MM.1S (cell line): ENCODE results near the gene CHAMP1.

Experiments
- DNase-seq: peaks from one replicate; pipeline ENCODE4 v3.0.0-alpha.2; 2015
- H2AFZ ChIP-seq: fragments of 300-600 bp; sonication (generic); 2 replicates; pipeline ENCODE4 v1.6.0; 2016; ENCODE audit warnings: antibody characterized with exemption, low read length
- H3F3A ChIP-seq: fragments of 300-600 bp; sonication (generic); 2 replicates; pipeline ENCODE4 v1.6.1; 2016; ENCODE audit warnings: mild to moderate bottlenecking, antibody characterized with exemption, low read length, moderate library complexity, mixed read lengths; ENCODE audit not compliant: insufficient read depth
- H3K27ac ChIP-seq: fragments of 300-600 bp; sonication (generic); 2 replicates; pipeline ENCODE4 v1.5.1; 2016; ENCODE audit warnings: mild to moderate bottlenecking, low read length
- H3K27me3 ChIP-seq: fragments of 300-600 bp; sonication (generic); replicated peaks from 2 replicates; pipeline ENCODE4 v1.6.0; 2016; ENCODE audit warnings: low read length; ENCODE audit not compliant: insufficient read depth
- H3K36me3 ChIP-seq: fragments of 300-600 bp; sonication (generic); replicated peaks from 2 replicates; pipeline ENCODE4 v1.6.1; 2016; ENCODE audit warnings: mild to moderate bottlenecking, low read length, mixed read lengths; ENCODE audit not compliant: insufficient read depth
- H3K4me1 ChIP-seq: fragments of 300-600 bp; sonication (generic); 2 replicates; pipeline ENCODE4 v1.6.1; 2016; ENCODE audit warnings: low read length, mixed read lengths
- H3K4me2 ChIP-seq: fragments of 300-600 bp; sonication (generic); 2 replicates; pipeline ENCODE4 v1.6.0; 2016; ENCODE audit warnings: low read depth, low read length
- H3K4me3 ChIP-seq: fragments of 300-600 bp; sonication (generic); 2 replicates; pipeline ENCODE4 v1.5.1; 2016; ENCODE audit warnings: low read length, mixed read lengths
- H3K79me2 ChIP-seq: fragments of 300-600 bp; sonication (generic); 2 replicates; pipeline ENCODE4 v1.6.1; 2016; ENCODE audit warnings: mixed run types, low read length, mixed read lengths
- H3K9ac ChIP-seq: fragments of 300-600 bp; sonication (generic); 2 replicates; pipeline ENCODE4 v1.6.1; 2016; ENCODE audit warnings: low read length, mixed read lengths
- H3K9me2 ChIP-seq: fragments of 300-600 bp; sonication (generic); replicated peaks from 2 replicates; pipeline ENCODE4 v1.6.1; 2016; ENCODE audit warnings: mild to moderate bottlenecking, low read length, mixed read lengths; ENCODE audit not compliant: insufficient read depth
- H3K9me3 ChIP-seq: fragments of 300-600 bp; sonication (generic); replicated peaks from 2 replicates; pipeline ENCODE4 v1.6.1; 2016; ENCODE audit warnings: mild to moderate bottlenecking, low read length, mixed read lengths; ENCODE audit not compliant: insufficient read depth
- H4K20me1 ChIP-seq: fragments of 300-600 bp; sonication (generic); 2 replicates; pipeline ENCODE4 v1.6.1; 2016; ENCODE audit warnings: mild to moderate bottlenecking, low read length, moderate library complexity, mixed read lengths; ENCODE audit not compliant: insufficient read depth
- CTCF ChIP-seq: fragments of 300-600 bp; sonication (generic); IDR thresholded peaks from 2 replicates; pipeline ENCODE4 v1.5.1; 2016; ENCODE audit warnings: antibody characterized with exemption, low read length, mixed read lengths
- EZH2 ChIP-seq: fragments of 300-600 bp; sonication (generic); optimal IDR thresholded peaks from 2 replicates; pipeline ENCODE3; 2017; ENCODE audit warnings: low read depth, mild to moderate bottlenecking, antibody characterized with exemption, low read length, mixed read lengths
- EZH2phosphoT487 ChIP-seq: fragments of 300-600 bp; sonication (generic); IDR thresholded peaks from 2 replicates; pipeline ENCODE4 v1.6.1; 2018; ENCODE audit warnings: antibody characterized with exemption, low read length

Gene CHAMP1

GRCh38 chr13:114275304-114275703 is 39.0 kb upstream of the CHAMP1 start:
- Histone ChIP-seq H4K20me1 (no peaks in the 10 kb centered on the region), H3K4me3 (no peak overlapping the region), H3F3A (peaks cover 47% of the 10 kb centered on the region), H3K27ac (peak overlapping the region; percentile 100; the same call in 1 of the 2 replicates), H3K4me2 (peak overlapping the region; percentile 21; the same call in 1 of the 2 replicates), H3K4me1 (peaks cover 73% of the 10 kb centered on the region), H3K79me2 (peaks cover 41% of the 10 kb centered on the region), H3K27me3 (no peaks in the 10 kb centered on the region), H3K9me2 (no peaks in the 10 kb centered on the region), H3K36me3 (no peaks in the 10 kb centered on the region; the same call in 1 of the 2 replicates), H3K9me3 (no peaks in the 10 kb centered on the region), H3K9ac (peak overlapping the region; percentile 27), H2AFZ (no peak overlapping the region)
- TF ChIP-seq EZH2 (no peak), CTCF (no peak), EZH2phosphoT487 (no peak)
- DNase-seq: no peak

GRCh38 chr13:114279146-114279545 is 35.2 kb upstream of the CHAMP1 start:
- Histone ChIP-seq H3K4me2 (no peak overlapping the region; the same call in 1 of the 2 replicates), H2AFZ (no peak overlapping the region), H3K27me3 (no peaks in the 10 kb centered on the region)

GRCh38 chr13:114279758-114280355 is 34.4 kb upstream of the CHAMP1 start:
- peaks cover 58% of the 10 kb centered on the region for H3K79me2 ChIP-seq
- DNase-seq: no peak
- TF ChIP-seq EZH2phosphoT487 (no peak), CTCF (no peak), EZH2 (no peak)
- H3K27me3 ChIP-seq: no peaks in the 10 kb centered on the region
- peak overlapping the region; percentile 100 for H3K27ac ChIP-seq
- peaks cover 58% of the 10 kb centered on the region for H3K4me1 ChIP-seq
- no peaks in the 10 kb centered on the region for H3K9me2 ChIP-seq
- H3K9ac ChIP-seq: peak overlapping the region; percentile 98
- no peaks in the 10 kb centered on the region for H4K20me1 ChIP-seq
- peak overlapping the region; percentile 73; the same call in 1 of the 2 replicates for H3K4me2 ChIP-seq
- H3K4me3 ChIP-seq: no peak overlapping the region
- no peak overlapping the region for H2AFZ ChIP-seq
- 0 out of 2 replicates have a peak, but pooled peaks cover 5% of the 10 kb centered on the region for H3K36me3 ChIP-seq
- H3F3A ChIP-seq: peaks cover 42% of the 10 kb centered on the region
- H3K9me3 ChIP-seq: no peaks in the 10 kb centered on the region

More at GRCh38 chr13:114279146-114279545, 35.2 kb upstream of the CHAMP1 start:
- H3K4me1 ChIP-seq: peaks cover 65% of the 10 kb centered on the region
- H4K20me1 ChIP-seq: no peaks in the 10 kb centered on the region
- H3K9ac ChIP-seq: peak overlapping the region; percentile 98
- TF ChIP-seq CTCF: no peak
- peaks cover 51% of the 10 kb centered on the region for H3K79me2 ChIP-seq
- no peaks in the 10 kb centered on the region for H3K9me3 ChIP-seq
- H3K4me3 ChIP-seq: no peak overlapping the region
- peaks cover 49% of the 10 kb centered on the region for H3F3A ChIP-seq
- H3K9me2 ChIP-seq: no peaks in the 10 kb centered on the region
- no peaks in the 10 kb centered on the region for H3K36me3 ChIP-seq
- no peak for DNase-seq
- peak overlapping the region; percentile 100 for H3K27ac ChIP-seq
